Fibroblast of pulmonary artery (primary cell): ENCODE data around the gene EPHA10.

Experiments
- DNase-seq: peaks from one replicate; pipeline ENCODE4 v3.0.0-alpha.2; 2010; ENCODE audit warnings: low read depth
- H3K4me3 ChIP-seq: replicated peaks from 2 replicates; pipeline ENCODE4 v1.5.1; 2011; ENCODE audit warnings: low read depth, mild to moderate bottlenecking, control low read depth, low read length, moderate library complexity
- CTCF ChIP-seq: IDR thresholded peaks from 2 replicates; pipeline ENCODE4 v1.5.1; 2011; ENCODE audit warnings: mild to moderate bottlenecking, control low read depth, low read length, inconsistent platforms; ENCODE audit errors: missing control alignments

Gene EPHA10

DNA sequence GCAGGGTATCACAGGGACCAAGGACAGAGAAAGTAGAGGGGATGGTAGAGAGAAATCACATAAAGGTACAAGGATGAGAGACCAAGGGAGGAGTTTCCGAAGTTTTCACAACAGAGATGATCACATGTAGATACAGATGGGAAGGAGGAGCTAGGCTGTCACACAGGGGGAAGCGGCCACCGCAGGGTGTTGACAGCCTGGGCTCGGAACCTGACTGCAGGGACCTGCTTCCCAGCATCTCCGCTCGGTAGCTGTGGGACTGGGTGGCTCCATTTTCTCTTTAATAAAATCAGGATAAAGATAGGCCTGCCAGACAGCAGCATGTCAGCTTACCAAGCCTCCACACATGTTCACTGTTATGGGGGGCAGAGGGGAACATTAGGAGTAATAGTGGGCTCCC lies 40.3 kb downstream of the EPHA10 start:
- no peak for TF ChIP-seq CTCF
- no peak for DNase-seq
- H3K4me3 ChIP-seq = no peak overlapping the region

DNA sequence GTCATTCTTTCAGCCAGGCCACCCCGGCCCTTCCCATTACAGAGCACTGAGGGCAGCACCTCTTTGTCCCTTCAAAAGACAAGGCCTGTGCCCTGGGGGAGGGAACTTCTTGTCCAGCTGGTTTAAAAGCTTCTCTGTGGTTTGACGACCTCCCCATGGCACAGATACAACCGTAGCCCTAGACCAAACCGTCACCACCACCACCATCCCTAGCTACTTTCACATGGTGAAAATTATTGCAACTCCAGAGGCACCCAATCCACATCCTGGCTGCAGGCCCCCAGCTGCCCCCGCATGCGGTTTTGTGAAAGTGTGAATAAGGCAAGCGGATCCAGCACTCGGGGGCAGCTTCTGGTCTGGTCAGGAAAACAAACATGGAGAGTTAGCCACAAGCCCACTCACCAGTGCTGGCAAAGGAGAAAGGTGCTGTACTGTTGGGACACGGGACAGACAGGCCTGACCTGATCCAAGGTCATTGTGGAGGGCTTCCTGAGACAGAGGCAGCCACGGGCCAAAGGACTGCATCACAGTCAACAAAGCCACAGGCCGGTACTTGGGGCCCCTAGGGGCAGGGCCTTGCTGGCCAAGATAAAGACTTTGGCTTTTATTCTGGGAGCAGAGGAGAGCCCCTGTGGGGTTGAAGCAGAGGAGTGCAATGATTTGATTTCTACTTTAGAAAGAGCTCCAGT lies 41.4 kb downstream of the EPHA10 start:
- DNase-seq = peak; percentile 8
- no peak overlapping the region for H3K4me3 ChIP-seq
- no peak for TF ChIP-seq CTCF

DNA sequence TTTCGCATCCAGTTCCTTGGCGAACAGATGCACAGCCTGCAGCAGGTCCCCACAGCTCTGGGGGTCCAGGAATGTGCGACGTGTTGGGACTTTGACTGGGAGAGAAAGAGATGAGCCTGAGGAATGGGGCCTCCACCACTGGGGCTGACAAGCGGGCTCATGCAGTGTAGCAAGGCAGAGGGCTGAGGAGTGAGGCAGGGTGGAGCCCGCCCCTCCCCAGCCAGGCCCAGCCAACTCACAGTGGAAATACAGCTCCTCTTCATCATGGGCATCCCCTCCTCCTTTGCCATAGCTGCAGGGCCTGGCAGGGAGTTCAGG lies 41.9 kb downstream of the EPHA10 start:
- no peak for TF ChIP-seq CTCF
- DNase-seq = no peak
- no peak overlapping the region for H3K4me3 ChIP-seq

- TF ChIP-seq CTCF = no peak
- H3K4me3 ChIP-seq = no peak overlapping the region
- no peak for DNase-seq
Observed at GRCh38 chr1:37722181-37723071, 42.5 kb downstream of the EPHA10 start.

- no peak for TF ChIP-seq CTCF
- H3K4me3 ChIP-seq = no peak overlapping the region
- DNase-seq = no peak
Observed at GRCh38 chr1:37721565-37721964, 43.4 kb downstream of the EPHA10 start.

GRCh38 chr1:37720231-37721130 lies 44.4 kb downstream of the EPHA10 start:
- TF ChIP-seq CTCF = no peak
- no peak overlapping the region for H3K4me3 ChIP-seq
- no peak for DNase-seq
